OCI-LY7 (cell line): Measurements from ENCODE around the gene EPB41L2.

Source experiments
- EZH2phosphoT487 ChIP-seq: fragments of 200-600 bp; sonication (generic); IDR thresholded peaks from 2 replicates; pipeline ENCODE4 v1.6.1; 2018; ENCODE audit warnings: low read depth, borderline replicate concordance, mild to moderate bottlenecking, mixed run types, antibody characterized with exemption, low read length, moderate library complexity, mixed read lengths
- TF ChIP-seq, protein P1 (sequence below): fragments of 200-600 bp; sonication (generic); conservative IDR thresholded peaks from 2 replicates; pipeline ENCODE4 v1.5.1; 2014; ENCODE audit warnings: mild to moderate bottlenecking, antibody characterized with exemption, low read length, moderate library complexity, mixed read lengths

DNA sequence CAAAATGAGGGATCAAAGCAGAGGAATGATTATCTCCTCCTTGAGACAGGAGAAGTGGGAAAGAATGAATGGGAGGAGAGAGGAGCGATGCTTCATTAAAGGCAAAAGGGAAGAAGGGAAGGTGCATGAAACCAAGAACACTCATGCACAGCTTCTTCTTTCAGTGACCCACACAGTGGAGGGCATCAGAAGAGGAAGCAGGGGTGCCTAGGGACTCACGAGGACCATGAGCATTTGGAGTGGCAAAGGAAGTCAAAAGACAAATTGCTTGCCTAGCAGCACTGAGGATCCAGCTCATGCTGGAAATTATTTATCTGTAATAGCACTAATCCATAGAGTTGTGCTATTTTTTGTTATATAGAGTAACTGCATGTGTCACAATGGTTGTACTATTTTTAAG, 169.8 kb downstream of the EPB41L2 start:
- TF ChIP-seq, protein P1, sequence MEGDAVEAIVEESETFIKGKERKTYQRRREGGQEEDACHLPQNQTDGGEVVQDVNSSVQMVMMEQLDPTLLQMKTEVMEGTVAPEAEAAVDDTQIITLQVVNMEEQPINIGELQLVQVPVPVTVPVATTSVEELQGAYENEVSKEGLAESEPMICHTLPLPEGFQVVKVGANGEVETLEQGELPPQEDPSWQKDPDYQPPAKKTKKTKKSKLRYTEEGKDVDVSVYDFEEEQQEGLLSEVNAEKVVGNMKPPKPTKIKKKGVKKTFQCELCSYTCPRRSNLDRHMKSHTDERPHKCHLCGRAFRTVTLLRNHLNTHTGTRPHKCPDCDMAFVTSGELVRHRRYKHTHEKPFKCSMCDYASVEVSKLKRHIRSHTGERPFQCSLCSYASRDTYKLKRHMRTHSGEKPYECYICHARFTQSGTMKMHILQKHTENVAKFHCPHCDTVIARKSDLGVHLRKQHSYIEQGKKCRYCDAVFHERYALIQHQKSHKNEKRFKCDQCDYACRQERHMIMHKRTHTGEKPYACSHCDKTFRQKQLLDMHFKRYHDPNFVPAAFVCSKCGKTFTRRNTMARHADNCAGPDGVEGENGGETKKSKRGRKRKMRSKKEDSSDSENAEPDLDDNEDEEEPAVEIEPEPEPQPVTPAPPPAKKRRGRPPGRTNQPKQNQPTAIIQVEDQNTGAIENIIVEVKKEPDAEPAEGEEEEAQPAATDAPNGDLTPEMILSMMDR = no peak
- TF ChIP-seq EZH2phosphoT487 = no peak
